Superior temporal gyrus (tissue), 1 donor: ENCODE results near the gene KLF15.

ENCODE experiments used
- DNase-seq: peaks from one replicate; pipeline ENCODE4 v3.0.0-alpha.2; 2016; ENCODE audit errors: extremely low spot score

The KLF15 gene

GRCh38 chr3:126389112-126389793 is 32.0 kb upstream of the KLF15 start:
- peak; percentile 90 for DNase-seq

GRCh38 chr3:126381966-126382365 is 24.8 kb upstream of the KLF15 start:
- no peak for DNase-seq

- no peak for DNase-seq
Measured at GRCh38 chr3:126380011-126380768, 23.0 kb upstream of the KLF15 start.

- no peak for DNase-seq
Measured at GRCh38 chr3:126378341-126378751, 21.1 kb upstream of the KLF15 start.

GRCh38 chr3:126377211-126377610 is 20.0 kb upstream of the KLF15 start:
- DNase-seq, result no peak

- DNase-seq, result no peak
Measured at GRCh38 chr3:126376444-126376843, 19.2 kb upstream of the KLF15 start.

- DNase-seq, result no peak
Measured at GRCh38 chr3:126375835-126376331, 18.7 kb upstream of the KLF15 start.

- no peak for DNase-seq
Measured at GRCh38 chr3:126373682-126374601, 16.7 kb upstream of the KLF15 start.

GRCh38 chr3:126373146-126373613 is 16.0 kb upstream of the KLF15 start:
- DNase-seq, result no peak

- no peak for DNase-seq
Measured at GRCh38 chr3:126372413-126373145, 15.4 kb upstream of the KLF15 start.

- DNase-seq, result no peak
Measured at GRCh38 chr3:126371096-126371705, 14.0 kb upstream of the KLF15 start.

GRCh38 chr3:126370606-126371005 is 13.4 kb upstream of the KLF15 start:
- DNase-seq, result no peak

- no peak for DNase-seq
Measured at GRCh38 chr3:126370055-126370454, 12.8 kb upstream of the KLF15 start.

- no peak for DNase-seq
Measured at GRCh38 chr3:126369490-126369889, 12.3 kb upstream of the KLF15 start.

- no peak for DNase-seq
Measured at GRCh38 chr3:126367316-126367805, 10.2 kb upstream of the KLF15 start.

- no peak for DNase-seq
Measured at GRCh38 chr3:126365351-126366277, 8.4 kb upstream of the KLF15 start.

- no peak for DNase-seq
Measured at GRCh38 chr3:126364731-126365301, 7.6 kb upstream of the KLF15 start.

- no peak for DNase-seq
Measured at GRCh38 chr3:126364130-126364695, 7.0 kb upstream of the KLF15 start.

GRCh38 chr3:126361211-126361610 is 4.0 kb upstream of the KLF15 start:
- no peak for DNase-seq
